Naive thymus-derived CD4-positive, alpha-beta T cell (primary cell): ENCODE data around the gene WDR27. TPM values are rescaled to one million over a fixed set of nuclear protein-coding genes. Genes with fewer than 3 reads are reported as not detected.

ENCODE experiments used
- ATAC-seq: fragments of 150-1000 bp; cut with Tn5 transposase; 2 replicates; pipeline ENCODE4 v1.10.0; 2021; ENCODE audit warnings: mild to moderate bottlenecking, moderate library complexity
- CTCF ChIA-PET: fragments of 350-600 bp; sonication (Branson Sonifier 250); formaldehyde crosslinking; loops from one replicate; lab custom pipeline; 2021; ENCODE audit warnings: antibody characterized with exemption; lab: Charles Lee
- POLR2A ChIA-PET: fragments of 350-600 bp; sonication (Branson Sonifier 250); formaldehyde crosslinking; loops from one replicate; lab custom pipeline; 2021; ENCODE audit warnings: antibody characterized with exemption, inconsistent platforms; lab: Charles Lee
- DNase-seq, 9 donors: peaks; one replicate each; pipeline versions ENCODE4 v3.0.0 to v3.0.0-alpha.2; 2020 to 2022; ENCODE audit warnings: mixed read lengths in 1 of 9
- H3K27ac ChIP-seq: one replicate; pipeline ENCODE4 v1.7.0; 2013; ENCODE audit warnings: mild to moderate bottlenecking, low read depth, low read length, moderate library complexity
- H3K27me3 ChIP-seq, 2 donors: one replicate each; pipeline ENCODE4 v1.7.0; 2013; ENCODE audit warnings: low read length in 2 of 2, mild to moderate bottlenecking in 2 of 2, moderate library complexity in 2 of 2; ENCODE audit not compliant: control insufficient read depth in 2 of 2, insufficient read depth in 2 of 2
- H3K36me3 ChIP-seq, 3 experiments: 1 replicate in 2 of 3; 2 replicates in 1 of 3; pipeline ENCODE4 v1.7.0; 2013; ENCODE audit warnings: low read length in 3 of 3, mild to moderate bottlenecking in 3 of 3, moderate library complexity in 1 of 3; ENCODE audit not compliant: insufficient read depth in 3 of 3, control insufficient read depth in 2 of 3
- H3K4me1 ChIP-seq, 2 donors: one replicate each; pipeline ENCODE4 v1.7.0; 2013; ENCODE audit warnings: low read length in 2 of 2, mild to moderate bottlenecking in 2 of 2, moderate library complexity in 1 of 2; ENCODE audit not compliant: control insufficient read depth in 2 of 2, insufficient read depth in 2 of 2
- H3K4me3 ChIP-seq: 2 replicates; pipeline ENCODE4 v1.7.0; 2013; ENCODE audit warnings: mild to moderate bottlenecking, low read length
- H3K9me3 ChIP-seq, 3 experiments: 1 replicate in 2 of 3; 2 replicates in 1 of 3; pipeline ENCODE4 v1.7.0; 2013; ENCODE audit warnings: low read length in 3 of 3; ENCODE audit not compliant: control insufficient read depth in 2 of 3
- H3K27ac Mint-ChIP-seq, 9 donors: one replicate each; pipeline ENCODE4 v1.8.0; 2020 to 2022; ENCODE audit warnings: mixed read lengths in 9 of 9, mild to moderate bottlenecking in 8 of 9, moderate library complexity in 5 of 9, inconsistent platforms in 2 of 9
- H3K27me3 Mint-ChIP-seq, 5 donors: one replicate each; pipeline ENCODE4 v1.8.0; 2021 to 2022; ENCODE audit warnings: mixed read lengths in 5 of 5, mild to moderate bottlenecking in 1 of 5
- H3K36me3 Mint-ChIP-seq, 5 donors: one replicate each; pipeline ENCODE4 v1.8.0; 2020 to 2022; ENCODE audit warnings: mixed read lengths in 5 of 5, mild to moderate bottlenecking in 3 of 5, inconsistent platforms in 1 of 5
- H3K4me1 Mint-ChIP-seq, 7 donors: one replicate each; pipeline ENCODE4 v1.8.0; 2020 to 2022; ENCODE audit warnings: mixed read lengths in 7 of 7, mild to moderate bottlenecking in 3 of 7, inconsistent platforms in 1 of 7
- H3K4me3 Mint-ChIP-seq, 10 donors: one replicate each; pipeline ENCODE4 v1.8.0; 2020 to 2022; ENCODE audit warnings: mild to moderate bottlenecking in 10 of 10, mixed read lengths in 10 of 10, moderate library complexity in 6 of 10, inconsistent platforms in 2 of 10
- H3K9me3 Mint-ChIP-seq, 11 donors: one replicate each; pipeline ENCODE4 v1.8.0; 2020 to 2022; ENCODE audit warnings: mixed read lengths in 11 of 11, mild to moderate bottlenecking in 4 of 11, inconsistent platforms in 1 of 11, moderate library complexity in 1 of 11
- intact Hi-C, 2 donors: fragments of 100-400 bp; cut with micrococcal nuclease; formaldehyde crosslinking; loops; one replicate each; pipeline ENCODE4 v1.15.1; 2023
- polyA plus RNA-seq, 2 donors: library from polyadenylated mRNA; unstranded; fragments of 300-500 nt; fragmentation: Illumina TruSeq; gene quantifications; one replicate each; pipeline ENCODE4 v1.2.3, GENCODE V29; 2021
- total RNA-seq, 6 experiments: library from RNA in 5 of 6; stranded (reverse) in 5 of 6; gene quantifications; 1 replicate in 5 of 6; 2 replicates in 1 of 6; pipeline ENCODE4 v1.2.3 and lab custom pipeline; 2021 to 2026

WDR27 gene
- total and polyA plus RNA-seq, 7 experiments from 2014 or later: 6.7 to 89.0 (median 36.0) TPM

DNA sequence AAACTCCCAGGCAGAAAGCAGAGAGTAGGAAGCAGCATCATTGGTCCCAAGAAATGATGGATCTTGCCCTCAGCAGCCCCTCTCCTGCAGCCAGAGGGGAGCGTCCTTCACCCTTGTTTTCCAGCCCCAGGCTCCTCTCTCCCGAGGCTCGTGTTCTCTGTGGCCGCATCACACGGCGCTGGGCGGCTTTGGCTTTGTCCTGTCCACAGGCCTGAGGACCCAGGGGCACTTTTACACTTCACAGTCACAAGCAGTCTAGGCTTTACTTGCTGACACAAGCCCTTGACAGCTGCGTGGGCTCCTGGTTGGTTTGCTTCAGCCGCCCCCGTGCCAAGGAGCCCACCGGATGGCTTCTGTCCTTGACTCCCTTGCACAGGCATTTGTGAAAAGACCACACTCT is 272.8 kb downstream of the WDR27 start:
- H3K27ac Mint-ChIP-seq: no peak overlapping the region
- no peaks in the 10 kb centered on the region for H3K4me1 Mint-ChIP-seq
- peaks cover 0 to 7% (median 0%) of the 10 kb centered on the region in 5 donors for H3K27me3 Mint-ChIP-seq
- H3K36me3 Mint-ChIP-seq: peaks cover 1 to 17% (median 4%) of the 10 kb centered on the region in 5 donors
- H3K4me1 ChIP-seq: no peaks in the 10 kb centered on the region
- peaks cover 0 to 17% (median 0%) of the 10 kb centered on the region in 3 experiments for H3K9me3 ChIP-seq
- H3K4me3 Mint-ChIP-seq: no peak overlapping the region
- ATAC-seq: no peak
- ChIA-PET POLR2A (no interaction called here), CTCF (no interaction called here)
- H3K27me3 ChIP-seq: no peaks in the 10 kb centered on the region
- no peak overlapping the region for H3K27ac ChIP-seq
- no peaks in the 10 kb centered on the region for H3K36me3 ChIP-seq
- no peak overlapping the region for H3K4me3 ChIP-seq
- H3K9me3 Mint-ChIP-seq: peaks cover 14 to 46% (median 30%) of the 10 kb centered on the region in 11 donors
- intact Hi-C loops: no loop called here
- no peak for DNase-seq

DNA sequence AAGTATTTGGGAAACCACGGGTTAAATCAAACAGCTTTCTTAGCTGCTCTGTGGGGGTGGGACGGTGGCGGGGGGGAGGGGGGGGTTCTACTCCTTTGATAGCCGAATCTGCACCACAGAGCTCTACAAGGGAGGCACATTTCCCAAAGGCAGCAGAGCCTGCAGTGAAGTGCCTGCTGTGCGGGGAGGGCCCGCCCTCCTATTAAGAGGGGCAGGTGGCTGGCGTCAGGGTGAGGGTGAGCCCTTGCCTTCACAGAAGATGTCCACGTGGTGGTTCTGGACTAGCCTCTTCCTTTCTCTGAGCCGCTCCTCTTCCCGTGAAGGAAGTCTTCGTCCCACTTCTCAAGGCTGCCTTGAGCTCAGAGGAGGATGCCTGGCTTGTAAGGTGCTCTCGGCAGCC is 273.3 kb downstream of the WDR27 start:
- ATAC-seq: no peak
- Mint-ChIP-seq H3K27ac (no peak overlapping the region), H3K4me1 (no peaks in the 10 kb centered on the region), H3K27me3 (peaks cover 0 to 7% (median 0%) of the 10 kb centered on the region in 5 donors), H3K9me3 (peaks cover 14 to 41% (median 28%) of the 10 kb centered on the region in 11 donors), H3K36me3 (peaks cover 1 to 17% (median 4%) of the 10 kb centered on the region in 5 donors), H3K4me3 (no peak overlapping the region)
- H3K27ac ChIP-seq: no peak overlapping the region
- intact Hi-C loops: no loop called here
- peaks cover 0 to 17% (median 0%) of the 10 kb centered on the region in 3 experiments for H3K9me3 ChIP-seq
- no peaks in the 10 kb centered on the region for H3K36me3 ChIP-seq
- H3K27me3 ChIP-seq: no peaks in the 10 kb centered on the region
- DNase-seq: no peak
- H3K4me1 ChIP-seq: no peaks in the 10 kb centered on the region
- ChIA-PET CTCF (interaction anchor here (0.5 kb wide), 1 partner anchor 271 kb away, joined by 3 read pairs; no protein-coding TSS in a partner anchor), POLR2A (no interaction called here)
- H3K4me3 ChIP-seq: no peak overlapping the region

DNA sequence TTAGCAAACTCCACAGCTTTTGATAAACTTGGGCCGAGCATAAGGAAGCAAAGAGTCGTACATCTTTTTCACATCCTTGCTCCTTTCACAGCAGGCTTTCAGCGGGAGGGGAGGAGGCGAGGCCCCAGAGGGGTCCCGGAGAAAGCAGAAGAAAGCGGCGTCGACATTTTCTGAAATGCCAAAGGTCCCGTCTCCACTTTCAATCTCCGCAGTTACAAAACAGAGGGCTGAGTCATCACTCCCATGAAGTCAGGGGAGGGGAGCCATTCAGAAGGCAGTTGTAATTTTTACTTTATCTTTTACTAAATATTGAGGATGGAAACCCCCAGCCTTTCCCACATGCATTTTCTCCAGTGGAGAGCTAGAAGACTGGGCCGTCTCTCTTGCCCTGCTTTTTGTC is 274.0 kb downstream of the WDR27 start:
- Mint-ChIP-seq H3K27ac (no peak overlapping the region), H3K36me3 (peaks cover 1 to 17% (median 4%) of the 10 kb centered on the region in 5 donors), H3K9me3 (peaks cover 13 to 35% (median 24%) of the 10 kb centered on the region in 11 donors), H3K4me3 (no peak overlapping the region), H3K27me3 (peaks cover 0 to 7% (median 0%) of the 10 kb centered on the region in 5 donors), H3K4me1 (no peaks in the 10 kb centered on the region)
- no peak overlapping the region for H3K4me3 ChIP-seq
- POLR2A ChIA-PET: no interaction called here
- ATAC-seq (no peak), DNase-seq (no peak)
- H3K27ac ChIP-seq: no peak overlapping the region
- no peaks in the 10 kb centered on the region for H3K27me3 ChIP-seq
- CTCF ChIA-PET: no interaction called here
- intact Hi-C loops: no loop called here
- H3K4me1 ChIP-seq: no peaks in the 10 kb centered on the region
- H3K9me3 ChIP-seq: peaks cover 0 to 17% (median 0%) of the 10 kb centered on the region in 3 experiments
- no peaks in the 10 kb centered on the region for H3K36me3 ChIP-seq

DNA sequence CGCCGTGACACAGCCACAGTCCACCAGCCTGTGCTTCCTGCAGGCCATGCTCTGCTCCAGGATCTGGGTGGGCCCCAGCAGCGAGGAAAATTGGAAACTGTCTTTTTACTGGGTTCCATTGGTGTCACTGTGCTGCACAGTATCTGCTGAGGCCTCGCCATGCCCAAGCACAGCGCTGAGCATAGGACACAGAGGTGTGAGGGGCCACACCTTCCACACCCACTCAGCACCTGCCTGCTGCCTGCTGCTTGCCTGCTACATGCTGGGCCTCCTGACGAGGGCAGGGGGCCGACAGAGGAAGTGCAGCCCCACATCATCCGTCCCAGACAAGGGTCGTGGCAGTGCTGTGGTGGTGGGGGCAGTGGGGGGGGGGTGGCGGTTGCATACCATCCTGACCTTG is 275.2 kb downstream of the WDR27 start:
- peaks cover 0 to 16% (median 7%) of the 10 kb centered on the region in 5 donors for H3K27me3 Mint-ChIP-seq
- H3K36me3 Mint-ChIP-seq: peaks cover 0 to 12% (median 3%) of the 10 kb centered on the region in 5 donors
- Histone ChIP-seq H3K9me3 (peaks cover 0 to 17% (median 0%) of the 10 kb centered on the region in 3 experiments), H3K4me1 (no peaks in the 10 kb centered on the region), H3K27ac (no peak overlapping the region), H3K4me3 (no peak overlapping the region), H3K27me3 (no peaks in the 10 kb centered on the region), H3K36me3 (no peaks in the 10 kb centered on the region)
- ChIA-PET CTCF (no interaction called here), POLR2A (no interaction called here)
- ATAC-seq: no peak
- H3K4me1 Mint-ChIP-seq: no peaks in the 10 kb centered on the region
- DNase-seq: no peak
- intact Hi-C loops: no loop called here
- no peak overlapping the region for H3K4me3 Mint-ChIP-seq
- H3K27ac Mint-ChIP-seq: no peak overlapping the region
- peaks cover 4 to 22% (median 14%) of the 10 kb centered on the region in 11 donors for H3K9me3 Mint-ChIP-seq

DNA sequence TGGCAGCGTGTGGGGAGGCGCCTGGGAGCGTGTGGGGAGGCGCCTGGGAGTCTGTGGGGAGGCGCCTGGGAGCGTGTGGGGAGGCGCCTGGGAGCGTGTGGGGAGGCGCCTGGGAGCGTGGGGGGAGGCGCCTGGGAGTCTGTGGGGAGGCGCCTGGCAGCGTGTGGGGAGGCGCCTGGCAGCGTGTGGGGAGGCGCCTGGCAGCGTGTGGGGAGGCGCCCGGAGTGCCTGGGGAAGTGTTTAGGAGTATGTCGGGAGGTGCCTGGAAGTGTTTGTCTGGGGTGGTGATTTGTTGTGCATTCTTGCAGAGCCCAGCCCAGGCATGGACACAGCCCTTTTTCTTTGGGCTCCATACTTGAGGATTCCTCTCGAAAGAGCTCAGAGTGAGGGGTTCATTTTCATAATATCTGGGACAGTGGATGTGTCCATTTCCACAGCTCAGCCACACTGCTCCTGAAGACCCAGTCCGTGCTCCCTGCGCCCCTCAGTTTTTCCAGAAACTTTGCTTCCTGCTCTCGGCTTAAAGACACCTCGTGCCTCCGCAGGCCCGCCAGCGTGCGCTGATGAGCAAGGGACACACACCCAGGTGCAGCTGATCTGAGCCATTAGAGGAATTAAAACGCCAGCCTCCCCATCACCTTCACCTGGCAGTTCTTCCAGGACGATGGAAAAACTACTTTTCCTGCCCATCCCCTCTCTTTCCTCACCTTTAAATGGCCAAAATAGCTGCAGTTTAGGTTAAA is 276.0 kb downstream of the WDR27 start:
- Histone ChIP-seq H3K4me3 (no peak overlapping the region), H3K4me1 (no peaks in the 10 kb centered on the region), H3K36me3 (no peaks in the 10 kb centered on the region), H3K27ac (no peak overlapping the region), H3K27me3 (no peaks in the 10 kb centered on the region), H3K9me3 (peaks cover 0 to 9% (median 0%) of the 10 kb centered on the region in 3 experiments)
- ChIA-PET POLR2A (no interaction called here), CTCF (no interaction called here)
- peaks cover 0 to 7% (median 3%) of the 10 kb centered on the region in 5 donors for H3K36me3 Mint-ChIP-seq
- peaks cover 0 to 19% (median 7%) of the 10 kb centered on the region in 5 donors for H3K27me3 Mint-ChIP-seq
- DNase-seq (no peak), ATAC-seq (no peak)
- H3K9me3 Mint-ChIP-seq: peaks cover 4 to 14% (median 11%) of the 10 kb centered on the region in 11 donors
- H3K27ac Mint-ChIP-seq: no peak overlapping the region
- no peak overlapping the region for H3K4me3 Mint-ChIP-seq
- intact Hi-C loops: no loop called here
- no peaks in the 10 kb centered on the region for H3K4me1 Mint-ChIP-seq

DNA sequence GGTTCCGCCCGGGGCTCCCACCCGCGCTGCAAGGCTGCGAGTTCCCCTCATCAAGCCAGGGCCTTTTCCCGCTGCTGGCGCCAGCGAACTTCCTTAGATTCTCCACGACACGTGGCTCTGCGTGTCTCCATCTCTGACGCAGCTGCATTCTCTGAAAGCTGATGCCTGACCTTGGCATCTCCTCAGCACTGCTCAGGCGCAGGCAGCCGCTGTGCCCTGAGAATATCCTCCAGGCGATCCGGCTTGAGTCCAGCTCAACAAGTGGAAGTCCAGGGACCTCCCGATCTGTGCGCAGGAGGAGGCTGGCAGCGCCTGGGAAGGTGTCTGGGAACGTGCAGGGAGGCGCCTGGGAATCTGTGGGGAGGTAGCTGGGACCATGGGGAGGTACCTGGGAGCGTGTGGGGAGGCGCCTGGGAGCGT is 277.0 kb downstream of the WDR27 start:
- ChIA-PET CTCF (no interaction called here), POLR2A (no interaction called here)
- ATAC-seq: no peak
- Mint-ChIP-seq H3K36me3 (peaks cover 0 to 4% (median under 1%) of the 10 kb centered on the region in 5 donors), H3K9me3 (peaks cover 0 to 8% (median 2%) of the 10 kb centered on the region in 11 donors), H3K27me3 (peaks cover 0 to 19% (median 8%) of the 10 kb centered on the region in 5 donors), H3K4me3 (peak overlapping the region in 1 of 10 donors; percentile 39), H3K27ac (no peak overlapping the region), H3K4me1 (no peaks in the 10 kb centered on the region)
- Histone ChIP-seq H3K9me3 (no peaks in the 10 kb centered on the region), H3K4me1 (no peaks in the 10 kb centered on the region), H3K27me3 (no peaks in the 10 kb centered on the region), H3K4me3 (no peak overlapping the region), H3K27ac (no peak overlapping the region), H3K36me3 (no peaks in the 10 kb centered on the region)
- no peak for DNase-seq
- intact Hi-C loops: no loop called here
